GM21526 (cell line): ENCODE measurements around the gene CDC14B.
"Not testable (repeated sequence)": the region's sequence is repeated elsewhere in the genome, so short reads cannot be mapped to it uniquely, and the experiment has no call there.

Experiments used
- ATAC-seq: cut with Tn5 transposase; IDR thresholded peaks from one replicate; pipeline ENCODE4 v1.9.1; 2021; ENCODE audit warnings: moderate library complexity; ENCODE audit not compliant: unreplicated experiment, low FRiP score

Gene CDC14B

DNA sequence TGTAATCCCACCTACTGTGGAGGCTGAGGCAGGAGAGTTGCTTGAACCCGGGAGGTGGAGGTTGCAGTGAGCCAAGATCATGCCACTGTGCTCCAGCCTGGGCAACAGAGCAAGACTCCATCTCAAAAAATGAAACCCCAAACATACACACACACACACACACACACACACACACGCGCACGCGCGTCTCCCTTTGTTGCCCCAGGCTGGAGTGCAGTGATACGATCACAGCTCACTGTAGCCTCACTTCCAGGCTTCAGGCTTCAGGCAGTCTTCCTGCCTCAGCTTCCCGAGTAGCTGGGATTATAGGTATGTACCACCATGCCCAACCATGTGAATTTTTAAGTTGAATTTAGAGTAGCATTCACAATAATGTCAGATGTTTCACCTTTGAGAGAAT, 13.9 kb upstream of the CDC14B start:
- ATAC-seq: not testable (repeated sequence)

DNA sequence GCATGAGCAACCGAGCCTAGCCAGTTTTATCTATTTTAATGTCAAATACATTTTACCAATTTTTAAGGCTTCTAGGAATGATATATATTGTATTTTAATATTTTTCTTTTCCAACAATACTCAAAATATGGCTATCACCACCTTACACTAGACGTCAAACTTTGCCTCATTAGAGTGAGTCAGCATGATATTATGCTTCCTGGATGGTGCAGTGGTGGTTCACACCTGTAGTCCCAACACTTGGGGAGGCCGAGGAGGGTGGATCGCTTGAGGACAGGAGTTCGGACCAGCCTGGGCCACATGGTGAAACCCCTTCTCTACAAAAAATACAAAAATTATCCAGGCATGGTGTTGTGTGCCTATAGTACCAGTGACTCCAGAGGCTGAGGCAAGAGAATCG, 7.3 kb upstream of the CDC14B start:
- ATAC-seq: no peak

DNA sequence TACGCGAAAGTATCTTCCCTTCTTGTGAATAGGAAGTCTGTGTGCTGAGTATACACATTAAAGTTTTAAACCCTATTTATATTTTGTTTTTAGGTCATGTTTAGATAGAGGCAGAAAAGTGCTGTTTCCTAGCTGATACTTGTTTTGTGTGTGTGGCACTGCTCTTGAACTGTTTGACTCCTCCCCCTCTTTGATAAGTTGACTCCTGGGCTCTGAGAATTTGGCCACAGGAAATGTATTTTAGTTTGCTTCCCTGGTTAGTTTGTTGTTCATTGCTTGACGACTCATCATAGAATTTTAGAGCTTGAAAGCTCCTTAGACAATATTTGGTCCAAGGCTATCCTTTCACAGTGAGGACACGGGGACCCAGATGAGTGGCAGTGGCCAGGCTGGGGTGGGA, 2.0 kb upstream of the CDC14B start:
- ATAC-seq: no peak

DNA sequence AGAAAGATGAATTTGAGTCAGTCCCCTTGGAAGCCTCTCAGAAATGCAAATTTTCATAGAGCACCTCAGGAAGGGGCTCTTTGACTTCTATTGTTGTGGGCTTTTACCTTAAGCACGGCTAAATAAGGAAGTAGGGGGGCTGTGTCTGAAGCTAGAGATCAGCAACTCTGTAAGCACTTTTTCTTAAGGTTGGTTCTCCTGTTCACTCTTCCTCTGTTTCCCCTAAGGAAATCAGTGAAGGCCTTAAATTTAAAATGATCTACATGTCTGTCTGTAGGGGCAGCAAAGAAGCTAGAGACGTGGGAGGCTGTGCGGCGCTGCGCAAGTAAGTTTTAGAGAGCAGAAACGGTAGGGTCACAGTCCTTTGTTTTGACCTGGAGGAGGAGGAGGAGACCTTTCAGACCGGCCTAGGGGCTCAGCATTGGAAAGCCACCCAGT, 1.2 kb upstream of the CDC14B start:
- ATAC-seq: no peak

DNA sequence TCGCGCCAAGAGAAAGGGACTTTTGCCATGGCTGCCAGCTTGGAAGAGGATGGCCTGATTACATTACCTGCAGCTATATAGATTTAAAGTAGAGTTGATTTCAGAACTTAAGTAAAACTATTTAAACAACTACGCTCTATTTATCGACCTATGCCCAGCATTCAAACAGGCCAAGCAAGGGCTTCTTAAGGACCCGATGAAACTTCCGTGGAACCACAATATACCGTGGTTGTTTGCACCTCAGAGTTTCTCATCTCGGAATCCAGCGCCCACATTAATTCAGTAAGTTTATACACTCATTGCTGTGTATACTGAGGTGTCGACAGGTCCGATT, 505 bp upstream of the CDC14B start:
- ATAC-seq: no peak

DNA sequence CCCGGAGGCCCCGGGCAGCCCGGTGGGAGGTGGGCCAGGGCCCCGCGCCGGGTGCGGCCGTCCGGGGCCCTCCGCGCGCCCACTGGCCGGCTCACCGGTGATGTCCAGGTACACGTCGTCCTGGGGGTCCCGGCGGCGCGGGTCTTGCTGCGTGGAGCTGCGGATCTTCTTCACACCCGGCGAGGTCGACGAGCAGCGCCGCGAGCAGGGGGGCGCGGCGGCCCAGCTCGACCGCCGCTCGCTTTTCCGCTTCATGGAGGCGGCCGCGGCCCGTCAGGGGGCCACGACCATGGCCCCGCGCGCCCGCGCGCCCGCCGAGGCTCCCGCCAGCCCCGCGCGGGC, 548 bp downstream of the CDC14B start:
- ATAC-seq: no peak

DNA sequence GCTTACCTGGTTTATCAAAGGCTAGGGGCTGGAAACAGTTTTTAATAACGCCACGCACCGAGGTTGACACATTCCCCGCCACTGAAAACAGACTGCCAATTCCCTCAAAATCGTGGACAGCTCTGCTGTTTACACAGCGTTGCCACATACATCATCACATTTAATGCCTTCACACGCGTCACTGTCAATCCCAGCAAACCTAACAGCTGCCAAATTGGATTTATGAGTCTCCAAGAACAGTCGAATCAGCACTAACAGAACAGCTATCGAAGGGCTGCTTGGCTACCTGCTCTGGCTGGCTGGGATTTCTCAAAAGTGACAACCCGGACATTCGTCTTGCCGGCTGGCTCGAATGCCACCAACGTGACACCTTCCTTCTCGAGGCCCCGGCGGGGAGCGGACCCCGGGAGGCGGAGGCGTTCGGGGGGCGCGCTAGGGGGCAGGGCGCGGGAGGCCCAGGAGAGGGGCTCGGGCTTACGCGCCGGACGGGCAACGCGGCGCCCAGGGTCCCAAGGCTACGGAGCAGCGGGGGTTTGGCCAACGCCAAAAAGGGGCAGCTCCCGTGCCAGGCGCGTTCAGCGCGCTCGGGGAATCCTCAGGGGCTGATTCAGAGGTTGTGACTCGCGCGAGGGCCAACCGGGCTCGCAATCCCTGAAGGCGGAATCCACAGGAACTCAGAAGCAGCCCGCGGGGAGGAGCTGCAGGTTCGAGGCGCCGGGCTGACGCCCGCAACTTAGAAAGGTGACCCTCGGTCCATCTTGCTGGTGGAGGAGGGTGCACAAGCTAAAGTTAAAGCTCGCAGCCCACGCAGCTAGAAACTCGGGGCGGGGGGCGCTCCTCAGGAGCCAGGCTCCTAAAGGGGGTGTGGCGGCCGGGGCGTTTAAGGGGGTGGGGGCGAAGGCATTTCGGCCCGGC, 1.2 kb downstream of the CDC14B start:
- no peak for ATAC-seq

DNA sequence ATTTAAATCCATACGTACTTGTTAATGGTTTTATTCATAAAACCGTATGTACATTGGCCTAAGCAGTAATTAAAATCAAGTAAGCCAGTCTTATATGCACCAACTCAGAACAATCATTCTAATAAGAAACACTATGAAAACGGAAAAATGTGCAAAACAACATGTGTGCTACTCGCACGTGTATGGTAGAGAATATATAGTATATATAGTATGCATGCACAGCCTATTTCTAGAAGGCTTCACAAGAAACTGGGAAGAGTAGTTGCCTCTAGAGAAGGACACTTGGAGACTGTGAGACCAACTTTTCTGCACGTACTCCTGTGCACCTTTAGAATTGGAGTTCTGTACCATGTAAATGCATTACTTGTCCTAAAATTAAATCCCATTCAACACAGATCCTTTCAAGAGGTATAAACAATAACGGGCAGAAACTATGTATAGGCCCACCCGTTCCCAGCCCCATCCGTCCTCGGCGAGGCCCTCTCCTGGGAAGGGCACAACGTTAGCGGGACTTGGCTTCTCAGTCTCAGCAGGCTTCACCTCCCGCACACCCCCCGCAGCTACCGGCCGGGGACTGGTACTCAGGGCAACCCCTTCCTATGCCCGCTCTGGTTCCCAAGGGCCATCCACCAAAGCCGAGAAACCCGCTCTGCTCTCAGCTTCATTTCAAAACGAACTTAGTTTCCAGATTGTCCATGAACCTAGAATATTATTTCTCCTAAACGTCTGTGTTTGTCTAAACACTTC, 2.0 kb downstream of the CDC14B start:
- no peak for ATAC-seq

DNA sequence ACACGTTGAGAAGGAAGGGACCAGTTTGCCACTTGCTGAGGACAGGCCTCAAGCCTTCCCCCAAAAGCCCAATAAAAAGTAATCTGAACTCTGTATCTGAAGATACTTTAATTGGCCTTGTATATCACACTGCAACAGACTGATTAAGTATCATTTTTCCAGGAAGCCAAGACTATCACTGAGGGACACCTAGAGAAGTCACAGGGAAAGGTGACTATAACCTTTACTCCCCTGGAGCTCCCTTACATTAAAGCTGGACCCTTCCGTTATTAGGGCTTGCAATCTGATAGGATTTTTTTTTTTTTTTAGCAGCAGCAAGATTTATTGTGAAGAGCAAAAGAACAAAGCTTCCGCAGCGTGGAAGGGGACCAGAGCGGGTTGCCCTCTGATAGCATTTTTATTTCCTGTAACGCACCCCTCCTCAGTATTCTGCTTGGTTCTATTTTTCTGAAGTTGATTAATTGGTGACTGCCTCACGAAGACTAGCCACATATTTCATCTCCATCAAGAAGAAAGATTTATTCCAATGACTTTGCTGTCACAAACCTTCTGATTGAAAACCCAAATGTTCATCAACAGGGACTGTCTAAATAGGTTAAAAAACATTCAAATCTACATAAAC, 2.7 kb downstream of the CDC14B start:
- no peak for ATAC-seq

DNA sequence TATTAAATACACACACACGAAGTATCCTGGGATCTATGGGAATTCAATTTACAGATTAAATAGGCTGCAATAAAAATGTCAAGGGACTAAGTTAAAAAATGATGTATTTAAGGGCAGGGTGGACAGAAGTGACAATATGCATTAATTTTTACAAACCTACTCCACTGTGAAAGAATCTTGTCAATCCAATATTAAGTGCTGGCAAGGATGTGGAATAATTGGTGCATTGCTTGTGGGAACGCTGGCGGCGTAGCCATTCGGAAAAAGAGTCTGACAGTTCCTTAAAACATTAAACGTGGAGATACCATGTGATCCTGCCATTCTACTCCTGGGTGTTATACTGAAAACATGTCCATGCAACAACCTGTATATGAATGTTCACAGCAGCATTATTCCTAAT, 4.2 kb downstream of the CDC14B start:
- no peak for ATAC-seq

DNA sequence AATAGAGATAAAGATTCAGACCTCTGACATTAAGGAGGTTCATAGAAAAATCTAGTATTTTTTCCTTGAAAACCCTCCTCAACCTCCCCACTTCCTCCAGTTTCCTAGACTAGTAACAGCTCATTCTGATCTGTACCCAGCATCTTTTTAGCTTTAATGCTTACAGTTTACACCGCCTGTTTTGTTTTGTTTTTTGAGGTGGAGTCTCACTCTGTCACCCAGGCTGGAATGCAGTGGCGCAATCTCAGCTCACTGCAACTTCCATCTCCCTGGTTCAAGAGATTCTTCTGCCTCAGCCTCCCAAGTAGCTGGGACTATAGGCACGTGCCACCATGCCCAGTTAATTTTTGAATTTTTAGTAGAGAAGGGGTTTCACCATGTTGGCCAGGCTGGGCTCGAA, 5.0 kb downstream of the CDC14B start:
- not testable (repeated sequence) for ATAC-seq

DNA sequence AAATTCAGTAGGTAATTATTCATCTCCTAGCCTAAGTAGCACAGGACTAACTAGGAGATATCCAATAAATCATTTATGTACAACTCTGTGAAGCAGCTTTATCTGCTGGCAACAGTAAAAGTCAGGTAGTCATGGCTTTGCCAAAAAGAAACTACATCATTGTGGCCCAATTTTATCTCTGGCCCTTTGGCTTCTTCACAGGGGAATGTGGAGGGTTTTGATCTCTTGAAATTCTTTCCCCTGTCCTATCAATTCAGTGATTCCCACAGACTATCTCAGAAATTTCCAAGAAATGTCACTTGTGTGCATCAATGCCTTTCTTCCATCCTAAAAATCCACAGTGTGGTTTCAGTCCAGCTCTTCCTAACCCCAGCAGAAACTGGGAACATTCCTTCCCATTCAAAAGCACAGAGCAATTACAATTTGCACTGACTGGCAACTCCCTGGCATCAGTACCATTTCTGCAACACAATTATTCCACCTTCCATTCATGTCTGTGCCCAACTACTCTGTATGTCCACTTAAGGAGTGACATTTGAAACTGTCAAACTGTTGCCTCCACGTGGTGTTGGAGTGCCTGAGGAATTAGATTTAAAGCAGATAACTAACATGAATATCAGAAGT, 6.6 kb downstream of the CDC14B start:
- ATAC-seq: no peak

DNA sequence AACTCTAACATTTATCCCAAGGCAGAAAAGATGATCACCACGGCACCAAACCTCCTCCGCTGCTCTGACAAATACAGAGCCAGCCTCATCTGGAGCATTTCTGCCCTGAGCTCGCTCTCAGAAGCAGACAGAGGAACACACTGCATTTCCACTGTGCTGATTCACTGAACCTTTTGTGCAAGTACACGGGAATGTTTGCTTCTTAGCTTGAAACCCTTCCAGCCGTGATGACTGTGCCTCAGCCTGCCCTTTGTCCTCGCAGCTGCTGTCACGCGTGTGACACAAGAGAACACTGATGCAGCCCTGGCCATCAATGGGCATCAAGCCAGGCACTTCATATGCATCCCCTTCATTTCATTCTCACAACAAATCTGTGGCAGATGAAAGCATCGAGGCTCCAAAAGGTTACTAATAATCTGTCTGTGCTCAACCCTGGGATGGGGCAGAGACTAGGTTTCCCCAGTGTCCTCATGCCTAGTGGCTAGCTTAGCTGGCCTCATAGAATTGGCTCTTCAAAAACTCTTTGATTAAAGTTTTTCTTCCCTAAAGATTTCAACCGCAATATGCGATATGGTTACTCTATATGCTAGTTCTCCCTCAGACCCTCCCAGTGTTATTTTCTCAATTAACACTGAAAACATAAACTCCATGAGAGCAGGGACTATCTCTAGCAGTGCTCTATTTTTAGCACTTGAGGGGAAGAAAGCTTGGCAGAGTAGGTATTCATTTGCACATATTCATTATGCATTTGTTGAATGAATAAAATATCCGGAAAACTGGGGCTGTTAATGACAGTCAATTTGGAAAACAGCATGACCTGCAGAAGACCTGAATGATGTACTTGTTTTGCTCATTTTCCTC, 7.3 kb downstream of the CDC14B start:
- no peak for ATAC-seq

DNA sequence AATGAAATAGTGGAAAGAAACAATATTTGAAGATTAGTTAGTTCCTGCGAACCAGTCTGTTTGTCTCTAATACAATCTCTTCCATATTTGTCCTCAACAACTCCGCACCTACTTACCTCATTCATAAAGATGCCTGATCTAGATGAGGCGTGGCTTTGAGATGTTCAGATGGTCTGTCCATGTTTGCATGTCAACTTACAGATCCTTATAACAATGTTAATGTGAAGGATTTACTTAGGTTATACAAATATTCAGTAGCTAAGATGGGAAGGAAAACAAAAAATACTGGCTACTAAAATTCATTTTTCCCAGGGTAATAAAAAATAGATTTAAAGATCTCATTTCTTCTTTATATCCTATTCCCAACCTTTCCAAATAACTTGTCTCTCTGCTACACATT, 8.3 kb downstream of the CDC14B start:
- no peak for ATAC-seq

DNA sequence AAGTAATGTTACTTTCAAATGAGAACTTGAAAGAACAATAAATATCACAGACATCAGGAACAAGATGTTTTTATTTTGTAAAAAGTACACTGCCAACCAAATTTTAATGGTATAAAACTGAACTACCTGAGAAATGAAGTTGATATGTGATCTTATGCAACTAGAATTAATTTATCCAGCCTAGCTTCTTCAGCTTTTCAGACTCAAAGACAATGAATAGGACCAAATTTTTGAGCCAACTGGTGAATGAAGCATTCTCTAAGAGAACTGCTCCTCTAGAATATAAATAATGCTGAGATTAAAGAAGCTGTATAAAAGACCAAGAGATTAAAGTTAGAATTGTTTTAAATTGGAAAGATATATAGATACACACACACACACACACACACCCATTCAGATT, 9.9 kb downstream of the CDC14B start:
- ATAC-seq: no peak

DNA sequence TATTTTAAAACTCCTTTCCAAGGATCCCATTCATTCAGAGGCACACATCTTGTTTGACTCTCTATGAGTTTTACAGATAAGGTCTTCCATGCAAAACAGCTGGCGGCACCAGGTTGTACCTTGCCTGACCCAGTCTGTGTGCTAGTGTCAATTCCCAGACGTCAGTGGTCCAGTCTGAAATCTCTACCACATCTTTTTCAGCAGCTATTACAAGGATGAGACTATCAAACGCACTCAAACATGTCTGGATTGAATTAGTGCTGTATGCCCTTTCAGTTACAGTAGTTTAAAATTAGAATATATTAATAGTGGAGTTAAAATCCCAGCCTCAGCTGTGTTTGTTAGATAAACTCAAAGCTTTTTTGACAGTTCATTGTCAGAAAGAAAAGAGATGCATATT, 11.7 kb downstream of the CDC14B start:
- no peak for ATAC-seq

DNA sequence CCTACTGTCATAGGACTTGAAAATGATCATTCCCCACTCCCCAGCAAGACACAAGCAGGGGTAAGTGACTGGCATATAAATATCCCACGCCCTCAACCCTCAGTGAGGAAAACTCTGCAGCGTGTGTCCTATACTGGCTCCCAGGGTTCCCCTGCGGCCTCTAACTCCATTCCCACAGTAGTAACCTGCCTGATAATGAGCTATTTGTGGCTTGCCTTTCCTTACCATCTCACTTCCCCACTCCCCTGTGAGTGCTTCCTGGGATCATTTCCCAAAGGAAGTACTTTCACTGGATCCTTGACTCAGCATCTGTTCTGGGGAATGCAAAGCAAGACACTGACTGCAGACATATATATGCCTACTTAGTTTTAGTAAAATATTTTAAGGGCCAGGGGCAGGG, 14.3 kb downstream of the CDC14B start:
- no peak for ATAC-seq

DNA sequence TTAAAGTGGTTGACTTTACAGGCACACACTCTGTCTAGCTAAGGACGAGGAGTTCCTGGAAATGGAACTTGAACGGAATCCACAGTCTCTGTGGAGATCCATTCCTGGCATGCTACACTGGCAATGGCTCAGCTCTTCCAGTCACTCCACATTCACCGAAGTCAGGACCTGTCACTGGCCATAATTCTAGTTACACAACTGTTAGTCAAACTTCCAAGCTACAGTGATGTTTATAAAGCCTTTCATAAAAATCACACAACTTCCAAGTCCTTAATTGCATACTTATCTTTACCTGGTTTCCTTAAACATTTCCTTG, 15.7 kb downstream of the CDC14B start:
- ATAC-seq: no peak

DNA sequence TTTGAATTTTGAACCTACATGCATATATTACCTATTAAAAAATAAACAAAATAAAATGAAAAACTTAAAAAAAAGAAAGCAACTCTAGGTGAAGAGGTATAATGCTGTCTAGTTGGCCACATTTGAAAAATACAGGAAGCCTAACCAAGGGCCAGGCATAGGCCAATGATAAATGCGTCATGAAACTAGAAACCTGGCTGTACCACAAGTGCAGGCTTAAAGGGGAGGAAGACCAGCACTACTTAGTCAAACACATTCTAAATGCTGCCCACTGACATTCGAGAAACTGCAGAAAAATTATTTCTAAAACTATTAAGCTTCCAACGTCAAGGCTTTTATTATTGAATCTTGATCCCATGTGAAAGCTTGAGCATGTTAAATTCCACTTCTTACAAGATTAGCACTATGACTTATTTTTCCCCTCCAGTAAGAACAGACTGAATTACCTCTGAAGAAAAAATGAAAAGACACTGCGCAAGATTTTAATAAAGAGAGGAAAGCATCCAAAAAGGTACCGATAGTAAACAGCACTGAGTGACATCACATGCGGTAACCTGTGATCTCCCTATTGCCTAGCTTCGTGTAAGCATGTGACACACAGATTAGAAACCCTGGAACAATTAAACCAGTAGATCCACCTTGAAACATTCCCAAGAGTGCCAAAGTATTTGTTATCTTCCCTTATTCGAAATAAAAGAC, 16.2 kb downstream of the CDC14B start:
- no peak for ATAC-seq

DNA sequence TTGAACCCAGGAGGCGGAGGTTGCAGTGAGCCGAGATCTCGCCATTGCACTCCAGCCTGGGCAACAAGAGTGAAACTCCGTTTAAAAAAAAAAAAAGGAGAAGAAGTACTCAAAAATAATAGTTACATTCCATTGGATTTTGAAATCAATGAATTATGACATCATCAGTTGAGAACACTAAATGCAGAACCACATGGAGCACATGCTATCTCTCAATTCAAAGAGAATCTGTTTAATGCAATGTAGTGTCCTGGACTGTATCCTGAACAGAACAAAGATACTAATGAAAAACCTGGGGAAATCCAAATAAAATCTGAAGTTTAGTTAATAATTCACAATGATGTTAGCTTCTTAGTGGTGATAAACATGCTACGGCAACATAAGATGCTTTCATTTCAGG, 20.3 kb downstream of the CDC14B start:
- no peak for ATAC-seq
